ENCODE data around the gene AKAP1. TPM values are rescaled to one million over a fixed set of nuclear protein-coding genes. Genes with fewer than 3 reads are reported as not detected.

AKAP1 gene
- total RNA-seq, 1 donor from 2014 or later, result 21.5 TPM

GRCh38 chr17:57133486-57133885 is 48.4 kb downstream of the AKAP1 start:
- H3K9me3 Mint-ChIP-seq, result no peaks in the 10 kb centered on the region
- H3K4me3 Mint-ChIP-seq, result peak overlapping the region; percentile 38
- H3K36me3 Mint-ChIP-seq (ENCODE audit: low read depth), result no peaks in the 10 kb centered on the region
- H3K27ac Mint-ChIP-seq (ENCODE audit: unreplicated experiment), result no peak overlapping the region
- no peak for DNase-seq (ENCODE audit: low read depth, low spot score)
- H3K4me1 Mint-ChIP-seq, result peaks cover 51% of the 10 kb centered on the region
- no peak for TF ChIP-seq CTCF (conservative IDR thresholded peaks at IDR 0.05)
- no peaks in the 10 kb centered on the region for H3K27me3 Mint-ChIP-seq (ENCODE audit: low read depth)

GRCh38 chr17:57135026-57135788 is 50.2 kb downstream of the AKAP1 start:
- Mint-ChIP-seq H3K27ac (ENCODE audit: unreplicated experiment) (peak overlapping the region; percentile 97), H3K9me3 (no peaks in the 10 kb centered on the region), H3K4me3 (peak overlapping the region; percentile 2), H3K27me3 (ENCODE audit: low read depth) (no peaks in the 10 kb centered on the region), H3K4me1 (peaks cover 54% of the 10 kb centered on the region), H3K36me3 (ENCODE audit: low read depth) (no peaks in the 10 kb centered on the region)
- TF ChIP-seq CTCF (conservative IDR thresholded peaks at IDR 0.05), result no peak
- no peak for DNase-seq (ENCODE audit: low read depth, low spot score)

- Mint-ChIP-seq H3K4me3 (peak overlapping the region; percentile 2), H3K4me1 (peaks cover 52% of the 10 kb centered on the region), H3K27me3 (ENCODE audit: low read depth) (no peaks in the 10 kb centered on the region), H3K36me3 (ENCODE audit: low read depth) (no peaks in the 10 kb centered on the region), H3K27ac (ENCODE audit: unreplicated experiment) (peak overlapping the region; percentile 97), H3K9me3 (no peaks in the 10 kb centered on the region)
- DNase-seq (ENCODE audit: low read depth, low spot score), result no peak
- no peak for TF ChIP-seq CTCF (conservative IDR thresholded peaks at IDR 0.05)
Observed at GRCh38 chr17:57135789-57136291, 50.8 kb downstream of the AKAP1 start.

GRCh38 chr17:57136355-57136754 is 51.3 kb downstream of the AKAP1 start:
- H3K36me3 Mint-ChIP-seq (ENCODE audit: low read depth), result no peaks in the 10 kb centered on the region
- no peaks in the 10 kb centered on the region for H3K27me3 Mint-ChIP-seq (ENCODE audit: low read depth)
- DNase-seq (ENCODE audit: low read depth, low spot score), result no peak
- H3K9me3 Mint-ChIP-seq, result no peaks in the 10 kb centered on the region
- no peak overlapping the region for H3K4me3 Mint-ChIP-seq
- H3K27ac Mint-ChIP-seq (ENCODE audit: unreplicated experiment), result peak overlapping the region; percentile 97
- peaks cover 51% of the 10 kb centered on the region for H3K4me1 Mint-ChIP-seq
- TF ChIP-seq CTCF (conservative IDR thresholded peaks at IDR 0.05), result no peak

- Mint-ChIP-seq H3K4me1 (peaks cover 55% of the 10 kb centered on the region), H3K27me3 (ENCODE audit: low read depth) (no peaks in the 10 kb centered on the region), H3K4me3 (no peak overlapping the region), H3K9me3 (no peaks in the 10 kb centered on the region), H3K36me3 (ENCODE audit: low read depth) (no peaks in the 10 kb centered on the region), H3K27ac (ENCODE audit: unreplicated experiment) (no peak overlapping the region)
- no peak for DNase-seq (ENCODE audit: low read depth, low spot score)
- TF ChIP-seq CTCF (conservative IDR thresholded peaks at IDR 0.05), result no peak
Observed at GRCh38 chr17:57138030-57138911, 53.2 kb downstream of the AKAP1 start.

Data from neural crest cell (in vitro differentiated cells).